ENCODE data around the gene PTPRN2. TPM values are rescaled to one million over a fixed set of nuclear protein-coding genes. Genes with fewer than 3 reads are reported as not detected.

The PTPRN2 gene
- total and polyA plus RNA-seq, 8 donors: 4.9 to 136 (median 46.8) TPM

- TF ChIP-seq CTCF (IDR thresholded peaks at IDR 0.05) (no peak), POLR2A (IDR thresholded peaks at IDR 0.05) (no peak), POLR2AphosphoS5 (IDR thresholded peaks at IDR 0.05) (no peak), EP300 (IDR thresholded peaks at IDR 0.05) (no peak)
- no peaks in the 10 kb centered on the region for H3K4me1 ChIP-seq
- H3K4me3 ChIP-seq: no peak overlapping the region
- WGBS, 5 donors: 76 to 91% (median 79%) methylated on average over 13 of the region's 13 CpGs
- H3K27ac ChIP-seq: no peak overlapping the region
- no peaks in the 10 kb centered on the region for H3K36me3 ChIP-seq
- intact Hi-C loops (cut with DNase I; ENCODE audit: low total_unique reads): no loop called here
- H3K9me3 ChIP-seq: peaks cover 0 to 31% (median 0%) of the 10 kb centered on the region in 4 donors
- DNase-seq: no peak
- peaks cover 0 to 3% (median 0%) of the 10 kb centered on the region in 3 donors for H3K27me3 ChIP-seq
These were observed 656.6 kb downstream of the PTPRN2 start for GRCh38 chr7:157930926-157931466.

- Histone ChIP-seq H3K27ac (no peak overlapping the region), H3K27me3 (peaks cover 0 to 3% (median 0%) of the 10 kb centered on the region in 3 donors), H3K36me3 (no peaks in the 10 kb centered on the region), H3K4me3 (no peak overlapping the region), H3K4me1 (no peaks in the 10 kb centered on the region), H3K9me3 (peaks cover 0 to 31% (median 0%) of the 10 kb centered on the region in 4 donors)
- no peak for TF ChIP-seq CTCF (IDR thresholded peaks at IDR 0.05)
- TF ChIP-seq POLR2A (IDR thresholded peaks at IDR 0.05): no peak
- TF ChIP-seq POLR2AphosphoS5 (IDR thresholded peaks at IDR 0.05): no peak
- TF ChIP-seq EP300 (IDR thresholded peaks at IDR 0.05): no peak
- intact Hi-C loops (cut with DNase I; ENCODE audit: low total_unique reads): no loop called here
- 72 to 86% (median 79%) methylated on average over 5 to 6 of the region's 6 CpGs for WGBS, 5 donors
- DNase-seq: no peak
These were observed 657.2 kb downstream of the PTPRN2 start for GRCh38 chr7:157930441-157930840.

- 85 to 92% (median 86%) methylated on average over 9 to 16 of the region's 16 CpGs for WGBS, 5 donors
These were observed 658.0 kb downstream of the PTPRN2 start for GRCh38 chr7:157929671-157930070.

GRCh38 chr7:157928808-157929425 lies 658.7 kb downstream of the PTPRN2 start:
- intact Hi-C loops (cut with DNase I; ENCODE audit: low total_unique reads): no loop called here
- H3K36me3 ChIP-seq: no peaks in the 10 kb centered on the region
- H3K27me3 ChIP-seq: peaks cover 0 to 3% (median 0%) of the 10 kb centered on the region in 3 donors
- peaks cover 0 to 19% (median 0%) of the 10 kb centered on the region in 4 donors for H3K9me3 ChIP-seq
- H3K4me3 ChIP-seq: no peak overlapping the region
- H3K4me1 ChIP-seq: no peaks in the 10 kb centered on the region
- no peak overlapping the region for H3K27ac ChIP-seq
- TF ChIP-seq POLR2A (IDR thresholded peaks at IDR 0.05) (no peak), CTCF (IDR thresholded peaks at IDR 0.05) (no peak), EP300 (IDR thresholded peaks at IDR 0.05) (no peak), POLR2AphosphoS5 (IDR thresholded peaks at IDR 0.05) (no peak)
- no peak for DNase-seq
- 74 to 82% (median 79%) methylated on average over 14 of the region's 14 CpGs for WGBS, 5 donors

More at GRCh38 chr7:157929671-157930070, 658.0 kb downstream of the PTPRN2 start:
- H3K27ac ChIP-seq: no peak overlapping the region
- peaks cover 0 to 3% (median 0%) of the 10 kb centered on the region in 3 donors for H3K27me3 ChIP-seq
- TF ChIP-seq EP300 (IDR thresholded peaks at IDR 0.05) (no peak), CTCF (IDR thresholded peaks at IDR 0.05) (no peak), POLR2AphosphoS5 (IDR thresholded peaks at IDR 0.05) (no peak), POLR2A (IDR thresholded peaks at IDR 0.05) (no peak)
- no peak for DNase-seq
- H3K4me3 ChIP-seq: no peak overlapping the region
- intact Hi-C loops (cut with DNase I; ENCODE audit: low total_unique reads): no loop called here
- H3K9me3 ChIP-seq: peaks cover 0 to 27% (median 0%) of the 10 kb centered on the region in 4 donors
- H3K4me1 ChIP-seq: no peaks in the 10 kb centered on the region
- H3K36me3 ChIP-seq: no peaks in the 10 kb centered on the region
